ENCODE measurements around the gene TMEM238.
A peak's percentile ranks its signal among the peaks of the same experiment; 100 is the strongest.
"Not testable (repeated sequence)": the region's sequence is repeated elsewhere in the genome, so short reads cannot be mapped to it uniquely, and the experiment has no call there.

Gene TMEM238

GRCh38 chr19:55346725-55347441 is 37.2 kb downstream of the TMEM238 start:
- Mint-ChIP-seq H3K36me3 (peaks cover 30% of the 10 kb centered on the region), H3K27ac (no peak overlapping the region), H3K4me3 (no peak overlapping the region), H3K4me1 (peaks cover 14% of the 10 kb centered on the region), H3K9me3 (no peaks in the 10 kb centered on the region), H3K27me3 (peaks cover 18% of the 10 kb centered on the region)
- ATAC-seq, result peak; percentile 28

- Mint-ChIP-seq H3K9me3 (no peaks in the 10 kb centered on the region), H3K27me3 (peaks cover 13% of the 10 kb centered on the region), H3K4me3 (no peak overlapping the region), H3K36me3 (peaks cover 30% of the 10 kb centered on the region), H3K4me1 (peaks cover 14% of the 10 kb centered on the region), H3K27ac (no peak overlapping the region)
- no peak for ATAC-seq
Observed at GRCh38 chr19:55345818-55346724, 38.0 kb downstream of the TMEM238 start.

GRCh38 chr19:55345101-55345817 is 38.8 kb downstream of the TMEM238 start:
- H3K4me1 Mint-ChIP-seq, result peaks cover 21% of the 10 kb centered on the region
- peaks cover 13% of the 10 kb centered on the region for H3K27me3 Mint-ChIP-seq
- no peak overlapping the region for H3K4me3 Mint-ChIP-seq
- H3K36me3 Mint-ChIP-seq, result peaks cover 30% of the 10 kb centered on the region
- no peaks in the 10 kb centered on the region for H3K9me3 Mint-ChIP-seq
- no peak for ATAC-seq
- H3K27ac Mint-ChIP-seq, result no peak overlapping the region

- Mint-ChIP-seq H3K27me3 (peaks cover 11% of the 10 kb centered on the region), H3K4me3 (no peak overlapping the region), H3K36me3 (peaks cover 30% of the 10 kb centered on the region), H3K4me1 (peaks cover 25% of the 10 kb centered on the region), H3K9me3 (no peaks in the 10 kb centered on the region), H3K27ac (no peak overlapping the region)
- no peak for ATAC-seq
Observed at GRCh38 chr19:55344444-55344843, 39.6 kb downstream of the TMEM238 start.

- Mint-ChIP-seq H3K36me3 (peaks cover 30% of the 10 kb centered on the region), H3K4me1 (peaks cover 33% of the 10 kb centered on the region), H3K4me3 (no peak overlapping the region), H3K27ac (no peak overlapping the region), H3K9me3 (no peaks in the 10 kb centered on the region), H3K27me3 (peaks cover 25% of the 10 kb centered on the region)
- no peak for ATAC-seq
Observed at GRCh38 chr19:55341595-55342531, 42.2 kb downstream of the TMEM238 start.

- peak overlapping the region; percentile 88 for H3K4me3 Mint-ChIP-seq
- H3K27ac Mint-ChIP-seq, result peak overlapping the region; percentile 73
- no peaks in the 10 kb centered on the region for H3K9me3 Mint-ChIP-seq
- H3K4me1 Mint-ChIP-seq, result peaks cover 33% of the 10 kb centered on the region
- H3K36me3 Mint-ChIP-seq, result peaks cover 30% of the 10 kb centered on the region
- no peak for ATAC-seq
- peaks cover 31% of the 10 kb centered on the region for H3K27me3 Mint-ChIP-seq
Observed at GRCh38 chr19:55341171-55341588, 42.9 kb downstream of the TMEM238 start.

- H3K9me3 Mint-ChIP-seq, result no peaks in the 10 kb centered on the region
- peaks cover 36% of the 10 kb centered on the region for H3K27me3 Mint-ChIP-seq
- H3K27ac Mint-ChIP-seq, result peak overlapping the region; percentile 73
- H3K36me3 Mint-ChIP-seq, result peaks cover 30% of the 10 kb centered on the region
- peak overlapping the region; percentile 88 for H3K4me3 Mint-ChIP-seq
- H3K4me1 Mint-ChIP-seq, result peaks cover 33% of the 10 kb centered on the region
- no peak for ATAC-seq
Observed at GRCh38 chr19:55340784-55341147, 43.3 kb downstream of the TMEM238 start.

GRCh38 chr19:55339889-55340783 is 44.0 kb downstream of the TMEM238 start:
- Mint-ChIP-seq H3K4me1 (peaks cover 28% of the 10 kb centered on the region), H3K36me3 (peaks cover 24% of the 10 kb centered on the region), H3K27me3 (peaks cover 42% of the 10 kb centered on the region), H3K9me3 (no peaks in the 10 kb centered on the region), H3K27ac (peak overlapping the region; percentile 73), H3K4me3 (peak overlapping the region; percentile 90)
- ATAC-seq, result no peak

- no peaks in the 10 kb centered on the region for H3K9me3 Mint-ChIP-seq
- peak within 1 kb of the TSS; percentile 90 for H3K4me3 Mint-ChIP-seq
- peak within 1 kb of the TSS; percentile 73 for H3K27ac Mint-ChIP-seq
- ATAC-seq, result peak; percentile 94
- peaks cover 49% of the 10 kb centered on the region for H3K27me3 Mint-ChIP-seq
- peaks cover 15% of the 10 kb centered on the region for H3K36me3 Mint-ChIP-seq
- peaks cover 27% of the 10 kb centered on the region for H3K4me1 Mint-ChIP-seq
Observed at GRCh38 chr19:55339105-55339888, 44.8 kb downstream of the TMEM238 start, which contains the start of gene KMT5C. TSS of gene KMT5C (plus strand) at chr19:55339876. CDS start at chr19:55341937, 2,061 bp downstream.

- no peak overlapping the region for H3K27ac Mint-ChIP-seq
- H3K36me3 Mint-ChIP-seq, result no peaks in the 10 kb centered on the region
- H3K27me3 Mint-ChIP-seq, result peaks cover 66% of the 10 kb centered on the region
- no peaks in the 10 kb centered on the region for H3K9me3 Mint-ChIP-seq
- H3K4me3 Mint-ChIP-seq, result no peak overlapping the region
- no peak for ATAC-seq
- peaks cover 20% of the 10 kb centered on the region for H3K4me1 Mint-ChIP-seq
Observed at GRCh38 chr19:55336101-55336500, 48.0 kb downstream of the TMEM238 start.

GRCh38 chr19:55333870-55334269 is 50.2 kb downstream of the TMEM238 start:
- Mint-ChIP-seq H3K27me3 (peaks cover 59% of the 10 kb centered on the region), H3K4me3 (no peak overlapping the region), H3K9me3 (no peaks in the 10 kb centered on the region), H3K4me1 (peaks cover 6% of the 10 kb centered on the region), H3K27ac (no peak overlapping the region), H3K36me3 (no peaks in the 10 kb centered on the region)
- ATAC-seq, result no peak

- not testable (repeated sequence) for ATAC-seq, H3K27ac Mint-ChIP-seq, H3K4me3 Mint-ChIP-seq, H3K36me3 Mint-ChIP-seq, H3K9me3 Mint-ChIP-seq, H3K4me1 Mint-ChIP-seq
- peaks cover 50% of the 10 kb centered on the region for H3K27me3 Mint-ChIP-seq
Observed at GRCh38 chr19:55329791-55330190, 54.3 kb downstream of the TMEM238 start.

Measured in stimulated activated memory B cell treated with anti-CD40 and anti-IgM and Interleukin-4, amounts not matched to agents 10 μg/mL and 1 μg/mL and 100 μg/mL, for 72 hours (primary cell).